Measurements from ENCODE around the gene GNG12. TPM values are rescaled to one million over a fixed set of nuclear protein-coding genes. Genes with fewer than 3 reads are reported as not detected.
"Not testable (repeated sequence)": the region's sequence is repeated elsewhere in the genome, so short reads cannot be mapped to it uniquely, and the experiment has no call there.

The GNG12 gene
- polyA plus RNA-seq, 12 donors, result 42.2 to 255 (median 56.9) TPM

DNA sequence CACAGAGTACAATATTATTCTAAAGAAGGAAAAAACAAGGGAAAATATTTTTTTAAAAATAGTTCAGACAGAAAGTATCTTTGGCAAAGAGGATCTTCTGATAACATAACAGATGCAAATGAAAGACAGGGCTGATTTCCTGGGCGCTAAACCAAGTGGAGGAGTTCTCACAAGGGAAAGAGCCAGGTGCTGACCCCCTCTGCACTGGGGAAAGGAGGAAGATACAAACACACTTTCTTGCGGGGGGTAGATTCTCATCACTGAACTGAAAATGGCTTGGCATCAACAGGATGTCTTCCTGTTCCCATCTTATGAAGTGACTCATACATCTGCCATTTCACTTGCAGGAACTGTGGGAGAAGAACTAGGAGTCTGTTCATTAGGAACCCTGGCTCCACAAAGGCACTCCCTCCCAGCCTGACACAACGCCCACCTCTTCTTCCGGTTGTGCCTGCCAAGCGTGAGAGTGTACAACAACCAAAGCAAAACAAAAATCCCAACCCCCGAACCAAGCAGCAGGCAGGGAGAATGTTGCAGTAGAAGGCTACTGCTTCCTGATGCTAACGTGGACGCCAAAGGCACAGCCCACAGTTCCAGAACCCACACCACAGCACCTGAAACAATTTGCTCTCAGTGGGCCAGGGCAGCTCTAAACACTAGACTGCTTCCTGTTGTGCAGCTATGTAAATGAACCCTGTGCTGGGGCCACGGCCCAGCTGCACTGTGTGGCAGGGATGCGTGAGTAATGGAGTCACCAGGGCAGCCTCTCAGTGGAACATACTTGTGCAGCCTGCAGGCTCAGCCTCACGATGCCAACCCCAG lies 97.2 kb downstream of the GNG12 start:
- peak; percentile 62 for DNase-seq

DNA sequence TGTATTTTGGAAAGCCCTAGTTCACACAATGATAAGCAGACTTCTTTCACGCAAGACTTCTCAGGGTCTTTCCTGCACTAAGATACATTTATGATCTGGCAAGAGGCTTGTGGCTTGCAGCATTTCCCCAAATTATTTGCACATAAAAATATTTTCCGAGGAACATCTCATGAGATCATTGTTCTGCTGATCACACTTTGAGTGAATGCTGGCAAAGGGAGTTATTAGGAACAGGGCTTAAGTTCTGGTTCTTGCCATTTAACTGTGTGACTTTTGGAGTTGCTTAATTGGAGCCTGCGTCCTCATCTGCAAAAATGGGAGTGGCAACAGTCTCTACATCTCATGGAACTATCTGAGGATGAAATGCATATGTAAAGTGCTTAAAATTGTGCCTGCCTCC lies 98.1 kb downstream of the GNG12 start:
- no peak for DNase-seq

DNA sequence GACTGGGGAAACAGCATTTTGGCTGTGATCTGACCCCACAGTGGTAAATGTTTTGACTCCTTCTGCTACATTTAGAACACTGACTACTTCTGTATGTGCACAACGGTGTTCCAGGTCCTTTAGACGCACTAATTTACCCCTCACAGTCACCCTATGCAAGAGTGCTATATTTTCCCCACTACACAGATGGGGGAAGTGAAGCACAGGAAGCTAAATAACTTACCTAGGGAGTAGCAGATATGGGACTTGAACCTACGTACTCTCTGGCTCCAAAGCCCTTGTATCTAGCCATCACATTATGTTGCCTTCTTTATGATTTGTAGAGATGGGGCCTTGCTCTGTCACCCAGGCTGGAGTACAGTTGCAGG lies 99.0 kb downstream of the GNG12 start:
- DNase-seq, result no peak

DNA sequence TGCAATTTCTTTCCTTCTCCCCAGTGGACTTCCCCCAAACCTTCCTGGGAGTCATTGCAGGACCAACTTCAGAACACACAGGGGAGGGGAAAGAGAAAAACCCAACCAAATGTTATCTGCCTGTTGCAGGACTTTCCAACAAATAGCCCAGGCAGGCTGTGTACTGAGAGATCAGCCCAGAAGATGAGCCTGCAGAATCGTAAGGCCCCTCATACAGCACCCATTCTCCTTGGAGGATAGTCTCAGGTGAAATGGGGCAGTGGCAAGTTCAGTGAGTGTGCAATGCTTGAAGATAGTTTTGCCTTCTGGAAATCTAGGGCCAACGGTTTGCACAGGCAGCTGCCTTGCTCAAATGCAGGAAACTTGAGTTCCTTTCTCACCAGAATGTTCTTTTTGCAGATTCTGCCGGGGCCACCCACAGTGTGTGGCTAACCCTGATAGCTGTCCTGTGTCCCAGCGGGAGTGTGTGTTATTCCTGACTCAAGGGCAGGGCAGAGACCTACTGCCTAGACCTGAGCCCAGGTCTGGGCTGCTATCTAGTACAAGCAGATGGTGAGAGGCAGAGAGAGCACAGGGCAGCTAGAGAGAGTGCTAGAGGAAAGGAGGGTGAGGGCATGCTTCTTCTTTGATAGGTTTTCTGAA lies 99.5 kb downstream of the GNG12 start:
- DNase-seq, result no peak

- peak; percentile 27 for DNase-seq
Observed at GRCh38 chr1:67732750-67733151, 100.5 kb downstream of the GNG12 start.

DNA sequence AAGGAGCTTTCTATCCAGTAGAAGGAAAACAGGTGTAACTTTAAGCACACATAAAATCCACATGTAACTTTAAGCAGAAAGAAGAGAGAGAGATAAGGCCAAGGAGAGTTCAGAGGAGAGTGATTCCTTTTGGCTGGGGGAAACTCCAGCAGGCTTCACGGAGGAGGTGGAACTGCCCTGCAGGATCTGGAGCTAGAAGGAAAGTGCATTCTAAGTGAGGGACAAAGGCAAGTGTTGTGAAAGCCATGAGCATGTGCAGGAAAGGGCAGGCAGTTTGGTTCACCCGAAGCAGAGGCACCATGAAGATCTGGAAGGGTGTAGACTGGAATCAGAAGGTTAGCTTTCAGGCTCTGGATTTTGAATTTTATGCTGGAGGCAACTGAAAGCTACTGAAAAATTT lies 101.9 kb downstream of the GNG12 start:
- no peak for DNase-seq

DNA sequence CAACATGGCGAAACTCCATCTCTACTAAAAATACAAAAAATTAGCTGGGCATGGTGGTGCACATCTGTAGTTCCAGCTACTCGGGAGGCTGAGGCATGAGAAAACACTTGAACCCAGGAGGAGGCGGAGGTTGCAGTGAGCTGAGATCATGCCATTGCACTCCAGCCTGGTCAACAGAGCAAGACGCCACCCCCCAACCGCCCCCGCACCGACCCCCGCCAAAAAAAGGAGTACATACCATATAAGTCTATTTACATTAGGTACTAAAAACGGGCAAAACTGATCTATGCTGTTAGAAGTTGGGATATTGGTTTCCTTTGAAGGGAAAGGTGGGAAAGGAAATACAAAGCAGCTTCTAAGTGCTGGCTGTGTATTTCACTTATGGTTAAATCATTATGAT lies 103.0 kb downstream of the GNG12 start:
- DNase-seq, result not testable (repeated sequence)

GRCh38 chr1:67729872-67730271 lies 103.4 kb downstream of the GNG12 start:
- DNase-seq, result no peak

DNA sequence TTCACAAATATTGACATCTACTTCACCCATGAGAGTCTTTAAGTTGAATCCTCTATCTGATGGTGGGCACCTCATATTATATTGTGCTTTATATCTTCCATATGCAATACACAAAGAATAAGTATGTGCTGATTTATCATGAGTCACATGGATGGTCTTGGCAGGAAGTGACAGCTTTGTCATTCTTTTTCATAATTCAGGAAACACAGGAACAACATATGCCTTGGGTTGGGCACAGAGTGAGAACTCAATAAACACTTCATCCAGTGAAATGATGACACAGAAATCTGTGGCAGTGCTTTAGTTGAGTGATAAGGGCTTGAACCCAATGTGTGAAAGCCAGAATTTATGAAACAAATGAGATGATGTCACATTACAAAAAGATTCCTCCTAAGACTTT lies 107.0 kb downstream of the GNG12 start:
- no peak for DNase-seq

DNA sequence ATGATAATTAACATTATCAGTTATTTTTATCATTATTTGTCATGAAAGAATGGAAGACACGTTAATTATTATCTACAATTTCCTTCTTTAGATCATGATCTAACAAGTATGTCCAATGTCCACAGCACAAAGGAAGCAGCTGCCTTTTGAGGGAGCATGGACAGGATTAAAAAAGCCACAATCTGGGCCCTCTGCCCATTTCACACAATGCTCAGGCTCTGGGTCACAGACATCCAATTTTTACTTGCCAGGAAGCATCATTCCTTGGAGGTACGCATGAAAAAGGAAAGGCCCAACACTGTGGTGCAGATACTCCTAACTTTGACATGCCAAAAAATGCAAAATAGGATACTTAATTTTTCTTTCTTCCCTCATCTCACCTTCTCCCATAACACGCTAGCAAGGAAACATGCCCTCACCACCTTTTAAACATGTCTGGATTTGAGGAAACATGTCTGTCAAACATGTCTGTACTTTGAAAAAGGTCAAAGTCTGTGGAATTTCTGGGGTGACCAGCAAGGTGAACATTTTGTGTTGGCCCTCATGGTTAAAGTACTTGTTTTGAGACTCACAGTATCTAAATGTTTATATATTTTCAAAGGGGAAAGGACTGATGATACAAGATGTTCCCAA lies 108.2 kb downstream of the GNG12 start:
- peak; percentile 43 for DNase-seq

- no peak for DNase-seq
Observed at GRCh38 chr1:67723620-67724019, 109.6 kb downstream of the GNG12 start.

DNA sequence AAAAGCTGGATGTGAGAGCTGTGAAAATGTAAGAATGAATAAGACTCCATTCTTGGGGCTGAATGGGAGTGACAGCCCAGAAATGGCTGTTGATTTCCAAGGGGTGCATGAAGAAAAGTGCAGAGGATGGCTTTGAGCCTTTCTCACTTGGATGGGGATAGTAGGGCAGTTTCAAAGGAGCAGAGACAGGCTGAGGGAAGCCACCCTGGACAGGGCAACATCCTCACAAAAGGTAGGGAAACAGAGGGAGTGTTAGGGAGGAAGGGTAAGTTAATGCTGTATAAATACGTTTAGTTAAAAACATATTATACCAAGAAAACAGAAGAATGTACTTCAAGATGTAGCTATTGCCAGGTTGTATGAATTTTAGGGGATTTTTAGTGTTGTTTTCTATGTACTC lies 110.1 kb downstream of the GNG12 start:
- no peak for DNase-seq

DNA sequence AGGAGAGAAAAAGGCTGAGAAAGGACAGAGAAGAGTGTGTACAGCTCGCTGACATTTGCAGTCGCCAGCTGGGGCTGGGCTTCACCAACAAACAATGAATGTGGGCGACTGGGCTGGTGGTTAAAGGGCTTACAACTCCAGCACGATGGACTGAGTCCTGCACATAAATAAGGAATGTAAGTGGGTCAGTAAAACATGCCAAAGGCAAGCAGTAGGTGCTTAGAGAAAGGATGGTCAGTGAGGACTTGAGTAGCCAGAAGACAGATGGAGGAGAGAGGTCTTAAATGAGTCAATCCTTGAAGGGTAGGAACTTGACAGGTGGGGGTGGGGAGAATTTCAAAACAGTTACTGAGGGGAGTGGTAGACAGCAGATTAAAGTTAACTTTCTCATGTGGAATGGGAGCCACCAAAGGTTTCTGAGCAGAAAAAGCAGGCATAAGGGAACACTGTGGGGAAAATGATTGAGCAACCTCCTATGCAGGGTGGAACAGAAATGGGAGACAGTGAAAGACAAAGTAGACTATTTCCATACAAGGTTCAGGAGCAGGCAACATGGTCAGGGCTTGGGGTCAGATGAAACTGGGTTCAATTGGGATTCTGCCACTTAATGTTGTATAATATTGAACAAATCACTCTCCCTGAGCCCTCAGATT lies 110.8 kb downstream of the GNG12 start:
- no peak for DNase-seq

DNA sequence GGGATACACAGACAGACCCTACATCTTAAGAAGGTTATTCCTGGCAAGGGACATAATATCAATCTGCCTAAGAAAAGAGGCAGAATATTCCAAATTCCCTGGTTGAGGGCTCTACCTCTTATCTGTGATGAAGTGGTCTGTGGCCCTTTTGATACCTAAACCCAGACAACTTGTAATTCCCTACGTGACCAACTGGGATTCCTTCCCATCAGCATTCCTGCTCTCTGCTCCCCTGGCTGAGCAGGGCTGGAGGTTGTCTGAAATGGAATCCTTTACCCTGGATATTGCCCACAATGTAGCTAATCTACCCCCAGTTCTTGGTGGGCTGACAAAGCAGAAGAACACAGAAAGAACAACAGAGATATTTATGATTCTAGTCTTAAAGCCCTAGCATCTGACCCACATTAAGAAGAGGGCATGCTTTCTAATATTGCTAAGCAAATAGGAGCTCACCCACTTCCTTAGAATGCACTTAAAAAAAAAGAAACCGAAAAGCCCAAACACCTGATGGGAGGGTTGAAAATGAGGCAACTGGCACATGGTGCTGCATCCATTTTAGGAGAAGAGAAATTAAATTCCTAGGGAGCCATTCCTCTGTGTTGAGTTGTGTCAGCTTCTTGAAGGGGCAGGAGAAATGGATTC lies 111.5 kb downstream of the GNG12 start:
- DNase-seq, result no peak

DNA sequence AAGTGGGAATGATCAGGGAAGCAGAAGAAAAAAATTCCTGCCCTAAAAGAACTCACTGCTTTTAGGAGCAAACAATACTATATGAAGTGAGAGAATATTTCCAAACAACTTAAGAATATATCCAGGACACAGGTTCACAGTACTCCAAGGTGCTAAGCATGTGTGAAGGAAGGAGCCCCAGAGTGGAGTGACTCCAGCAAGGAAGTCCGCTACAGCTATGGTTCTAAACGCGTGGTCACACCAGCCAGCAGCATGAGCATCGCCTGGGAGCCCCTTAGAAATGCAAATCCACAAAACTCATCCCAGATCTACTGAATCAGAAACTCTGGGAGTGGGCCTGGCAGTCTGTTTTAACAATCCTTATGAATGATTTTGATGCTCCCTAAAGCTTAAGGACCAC lies 112.2 kb downstream of the GNG12 start:
- no peak for DNase-seq

GRCh38 chr1:67719329-67720196 lies 113.7 kb downstream of the GNG12 start:
- no peak for DNase-seq

DNA sequence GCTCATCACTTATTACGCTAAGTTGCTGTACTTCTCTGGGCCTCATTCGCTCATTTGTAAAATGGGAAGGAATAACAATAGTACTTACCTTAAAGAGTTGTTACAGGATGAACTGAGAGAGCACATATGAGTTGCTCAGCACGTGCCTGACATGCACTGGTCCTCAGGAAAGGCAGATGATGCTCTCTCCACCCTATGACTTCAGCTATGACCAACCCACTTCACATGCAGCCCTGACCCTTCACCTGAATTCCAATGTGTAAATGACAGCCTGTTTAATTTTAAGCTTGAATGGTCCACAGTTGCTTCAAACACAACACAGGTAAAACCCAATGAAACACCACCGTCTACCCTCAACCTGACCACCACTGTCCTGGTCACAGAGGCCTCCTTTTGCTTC lies 115.4 kb downstream of the GNG12 start:
- no peak for DNase-seq

DNA sequence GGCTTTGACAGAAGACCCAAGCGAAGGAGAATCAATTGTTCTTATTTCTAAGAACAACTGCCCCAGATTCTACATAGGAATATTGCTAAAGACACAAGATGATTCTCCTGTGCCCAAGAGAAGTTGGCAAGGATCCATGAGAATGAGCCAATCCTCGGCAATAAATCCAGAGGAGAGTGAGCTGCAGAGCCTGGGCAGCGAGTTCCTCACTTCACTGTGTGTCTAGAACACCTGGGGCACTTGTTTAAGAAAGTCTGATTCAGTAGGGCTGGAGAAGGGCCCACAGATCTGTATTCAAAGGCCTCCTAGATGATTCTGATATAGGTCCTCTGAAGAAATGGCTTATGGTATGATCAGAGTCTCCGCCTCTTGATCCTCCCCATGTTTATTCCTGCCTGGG lies 116.5 kb downstream of the GNG12 start:
- DNase-seq, result no peak

GRCh38 chr1:67715819-67716218 lies 117.4 kb downstream of the GNG12 start:
- no peak for DNase-seq

GRCh38 chr1:67713057-67713846 lies 120.0 kb downstream of the GNG12 start:
- DNase-seq, result no peak
